Retinal pigment epithelial cell (primary cell): Measurements from ENCODE around the gene CLCA1.

Source experiments
- DNase-seq: peaks from one replicate; pipeline ENCODE4 v3.0.0-alpha.2; 2010; ENCODE audit warnings: low read depth
- H3K4me3 ChIP-seq: 2 replicates; pipeline ENCODE4 v1.5.1; 2011; ENCODE audit warnings: mild to moderate bottlenecking, low read length, control low read depth, moderate library complexity
- CTCF ChIP-seq: conservative IDR thresholded peaks from 2 replicates; pipeline ENCODE4 v1.5.1; 2011; ENCODE audit warnings: low read depth, low read length, control low read depth, inconsistent platforms

CLCA1 gene

DNA sequence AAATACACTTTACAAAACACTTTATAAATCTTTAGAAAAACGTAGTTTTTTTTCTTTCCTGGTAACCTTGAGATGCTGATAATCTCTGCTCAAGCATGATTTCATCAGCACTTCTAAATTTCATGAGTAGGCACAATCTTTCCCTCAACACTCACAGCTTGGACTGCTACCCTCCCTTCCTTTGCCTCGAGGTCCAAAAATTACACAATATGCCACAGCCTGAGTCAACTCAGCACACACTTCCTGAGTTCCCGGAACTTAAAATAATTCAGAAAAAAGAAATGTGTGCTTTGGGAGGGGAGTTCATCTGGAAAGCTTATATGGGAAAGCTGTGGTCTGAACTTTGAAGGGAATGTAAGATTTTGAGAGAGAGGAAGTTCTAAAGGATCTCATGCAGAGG, 38.9 kb upstream of the CLCA1 start:
- no peak for TF ChIP-seq CTCF
- H3K4me3 ChIP-seq, result no peak overlapping the region
- DNase-seq, result peak; percentile 75

DNA sequence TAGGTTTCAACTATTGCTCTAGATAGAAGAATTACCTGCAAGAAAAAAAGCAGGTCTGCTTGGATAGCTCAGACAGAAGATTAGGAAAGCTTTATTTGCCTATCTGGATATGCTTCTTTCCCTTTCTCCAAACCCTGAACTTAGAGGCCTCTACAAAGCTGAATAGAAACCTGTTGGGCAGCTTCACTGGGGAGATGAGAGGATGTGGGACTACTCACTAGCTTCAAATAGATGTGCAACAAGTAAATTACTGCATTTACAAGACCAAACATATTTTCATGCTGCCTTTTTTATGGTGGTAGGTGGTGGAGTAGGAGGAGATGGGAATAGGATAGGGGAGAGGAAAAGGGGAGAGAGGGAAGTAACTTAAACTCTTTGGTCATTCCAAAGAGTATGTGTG, 38.4 kb upstream of the CLCA1 start:
- DNase-seq, result no peak
- no peak for TF ChIP-seq CTCF
- H3K4me3 ChIP-seq, result no peak overlapping the region

DNA sequence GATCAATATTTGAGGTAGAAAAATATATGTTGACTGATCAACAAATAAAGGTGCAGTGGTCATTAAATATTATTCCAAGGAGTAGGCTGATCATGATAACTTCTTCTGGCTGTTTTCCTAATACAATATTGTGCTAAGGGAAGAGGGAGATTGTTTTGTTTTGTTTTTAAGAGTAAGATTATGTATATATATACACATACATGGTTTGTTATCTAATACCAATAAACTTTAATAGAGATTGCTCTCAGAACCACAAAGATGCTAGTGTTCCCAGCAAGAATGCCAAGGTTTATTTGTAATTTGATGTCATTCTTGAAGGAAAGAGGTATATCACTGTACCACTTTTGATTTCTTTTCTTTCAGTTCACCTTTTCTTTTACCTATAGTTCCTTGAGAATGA, 34.7 kb upstream of the CLCA1 start:
- no peak overlapping the region for H3K4me3 ChIP-seq
- TF ChIP-seq CTCF, result no peak
- DNase-seq, result no peak

DNA sequence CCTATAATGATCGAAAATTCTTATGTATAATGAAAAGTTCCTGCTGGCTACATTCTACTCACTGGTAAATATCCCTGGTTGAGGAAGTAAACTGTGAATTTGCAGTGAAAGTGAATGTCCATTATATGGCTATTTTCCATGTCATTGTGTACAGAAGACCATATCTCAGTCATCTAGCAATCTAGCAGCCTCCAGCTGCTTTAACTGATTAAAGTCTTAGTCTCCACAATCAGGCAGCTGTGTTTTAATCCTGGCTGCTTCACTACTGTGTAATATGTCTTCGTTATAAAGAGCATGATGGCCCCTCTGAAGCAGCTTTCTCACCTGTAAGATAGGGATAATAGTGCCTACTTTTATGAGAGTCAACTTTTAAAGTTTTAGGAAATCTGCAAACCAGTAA, 33.4 kb upstream of the CLCA1 start:
- no peak for TF ChIP-seq CTCF
- DNase-seq, result no peak
- H3K4me3 ChIP-seq, result no peak overlapping the region

DNA sequence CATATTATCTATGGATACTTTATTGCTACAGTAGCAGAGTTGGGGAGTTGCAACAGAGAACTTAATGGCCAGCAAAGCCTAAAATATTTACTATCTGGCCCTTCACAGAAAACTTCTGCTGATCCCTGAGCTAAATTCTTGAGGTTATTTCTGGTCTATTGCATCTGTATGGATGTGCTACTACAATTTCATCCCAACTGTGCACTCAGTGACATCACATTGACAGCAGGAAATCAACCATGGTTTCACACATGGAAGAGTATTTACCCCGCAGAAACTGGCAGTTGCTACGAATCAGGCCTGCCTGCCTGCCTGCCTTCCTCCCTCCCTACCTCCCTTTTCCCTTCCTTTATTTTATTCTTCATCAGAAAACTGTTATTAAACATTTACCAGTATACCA, 32.7 kb upstream of the CLCA1 start:
- no peak overlapping the region for H3K4me3 ChIP-seq
- TF ChIP-seq CTCF, result no peak
- no peak for DNase-seq

DNA sequence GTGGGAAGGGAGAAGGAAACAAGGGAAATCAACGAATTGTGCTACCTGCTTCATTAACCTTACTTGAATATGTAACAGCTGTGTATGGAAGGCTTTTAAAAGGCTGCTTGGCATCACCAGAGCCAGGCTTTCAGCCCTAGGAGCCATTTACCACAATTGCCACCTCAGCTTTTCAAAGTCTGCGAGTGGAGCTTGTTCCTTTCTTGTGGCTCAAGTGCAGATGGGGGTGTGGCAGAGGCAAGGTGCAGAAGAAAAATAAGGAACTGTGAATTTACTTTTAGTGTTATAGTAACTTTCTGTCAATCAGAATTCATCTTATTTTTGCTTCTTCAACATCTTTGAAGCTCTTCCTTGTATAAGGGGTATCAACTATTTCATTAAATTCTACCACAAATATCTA, 27.1 kb upstream of the CLCA1 start:
- no peak for DNase-seq

GRCh38 chr1:86441997-86442396, 26.7 kb upstream of the CLCA1 start:
- no peak overlapping the region for H3K4me3 ChIP-seq

More for the DNA sequence above, 27.1 kb upstream of the CLCA1 start:
- no peak for TF ChIP-seq CTCF
- no peak overlapping the region for H3K4me3 ChIP-seq

More at GRCh38 chr1:86441997-86442396, 26.7 kb upstream of the CLCA1 start:
- no peak for TF ChIP-seq CTCF
- DNase-seq, result no peak
